ENCODE measurements around the gene TLR7. TPM values are rescaled to one million over a fixed set of nuclear protein-coding genes. Genes with fewer than 3 reads are reported as not detected.

TLR7 gene
- total and polyA plus RNA-seq, 12 donors = 0.03 to 3.2 (median 0.46) TPM

DNA sequence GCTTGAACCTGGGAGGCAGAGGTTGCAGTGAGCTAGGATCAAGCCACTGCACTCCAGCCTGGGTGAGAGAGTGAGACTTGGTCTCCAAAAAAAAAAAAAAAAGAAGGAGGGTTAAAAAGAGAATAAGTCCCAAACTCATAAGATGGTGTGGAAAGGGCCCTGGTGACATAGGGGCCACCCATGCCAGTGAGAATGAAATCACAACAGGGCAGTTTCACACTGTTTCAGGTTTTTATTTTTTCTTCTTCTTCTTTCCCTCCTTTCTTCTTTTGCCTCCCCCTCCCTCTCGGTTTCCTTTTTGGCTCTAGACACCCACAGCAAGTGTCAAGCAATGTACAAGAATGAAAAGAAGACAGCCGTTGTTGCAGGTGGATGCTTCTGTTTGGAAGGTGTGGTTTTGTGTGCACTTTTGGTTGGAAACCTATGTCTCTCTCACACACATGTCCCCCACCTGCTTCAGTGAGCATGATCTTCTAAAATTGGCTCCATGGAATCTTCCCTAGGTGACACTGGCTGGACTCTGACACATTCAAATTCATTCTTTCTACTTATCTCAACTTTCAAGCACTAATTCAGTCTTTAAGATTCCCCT, 25.1 kb downstream of the TLR7 start:
- ATAC-seq (no peak), DNase-seq (no peak)
- no peak for TF ChIP-seq CTCF (IDR thresholded peaks at IDR 0.05)
- Histone ChIP-seq H3K27ac (no peak overlapping the region), H3K9me3 (no peaks in the 10 kb centered on the region), H3K36me3 (no peaks in the 10 kb centered on the region), H3K4me3 (no peak overlapping the region), H3K27me3 (peaks cover 0 to 27% (median 0%) of the 10 kb centered on the region in 7 donors), H3K4me1 (peaks cover 0 to 24% (median 0%) of the 10 kb centered on the region in 9 donors)
- intact Hi-C loops (cut with DNase I) = loop anchor here in 7 of 10 donors (5.0 to 10.0 kb wide), 3 partner anchors 75 to 80 kb away; no protein-coding TSS in a partner anchor
- 31 to 33% methylated on average over 2 of the region's 2 CpGs for WGBS, 2 donors

GRCh38 chrX:12892716-12893115, 25.8 kb downstream of the TLR7 start:
- intact Hi-C loops (cut with DNase I) = loop anchor here in 7 of 10 donors (5.0 to 10.0 kb wide), 3 partner anchors 75 to 80 kb away; no protein-coding TSS in a partner anchor
- Histone ChIP-seq H3K36me3 (no peaks in the 10 kb centered on the region), H3K4me3 (no peak overlapping the region), H3K4me1 (peaks cover 0 to 24% (median 0%) of the 10 kb centered on the region in 9 donors), H3K27ac (no peak overlapping the region), H3K9me3 (no peaks in the 10 kb centered on the region), H3K27me3 (peaks cover 0 to 20% (median 0%) of the 10 kb centered on the region in 7 donors)
- TF ChIP-seq CTCF (IDR thresholded peaks at IDR 0.05) = no peak
- WGBS, 2 donors = 68 to 71% methylated on average over 2 of the region's 2 CpGs
- DNase-seq = no peak
- no peak for ATAC-seq

GRCh38 chrX:12894074-12895030, 27.5 kb downstream of the TLR7 start:
- 56 to 57% methylated on average over 12 of the region's 12 CpGs for WGBS, 2 donors
- no peak overlapping the region for H3K27ac ChIP-seq
- H3K27me3 ChIP-seq = peaks cover 0 to 4% (median 0%) of the 10 kb centered on the region in 7 donors
- peaks cover 0 to 24% (median 0%) of the 10 kb centered on the region in 9 donors for H3K4me1 ChIP-seq
- intact Hi-C loops (cut with DNase I) = loop anchor here in 8 of 10 donors (5.0 to 10.0 kb wide), 3 partner anchors 77 to 82 kb away; no protein-coding TSS in a partner anchor
- ATAC-seq (no peak), DNase-seq (no peak)
- TF ChIP-seq CTCF (IDR thresholded peaks at IDR 0.05) = peak in 8 of 9 donors; percentile 17 to 73 (median 42)
- H3K4me3 ChIP-seq = no peak overlapping the region
- H3K36me3 ChIP-seq = no peaks in the 10 kb centered on the region
- H3K9me3 ChIP-seq = no peaks in the 10 kb centered on the region

DNA sequence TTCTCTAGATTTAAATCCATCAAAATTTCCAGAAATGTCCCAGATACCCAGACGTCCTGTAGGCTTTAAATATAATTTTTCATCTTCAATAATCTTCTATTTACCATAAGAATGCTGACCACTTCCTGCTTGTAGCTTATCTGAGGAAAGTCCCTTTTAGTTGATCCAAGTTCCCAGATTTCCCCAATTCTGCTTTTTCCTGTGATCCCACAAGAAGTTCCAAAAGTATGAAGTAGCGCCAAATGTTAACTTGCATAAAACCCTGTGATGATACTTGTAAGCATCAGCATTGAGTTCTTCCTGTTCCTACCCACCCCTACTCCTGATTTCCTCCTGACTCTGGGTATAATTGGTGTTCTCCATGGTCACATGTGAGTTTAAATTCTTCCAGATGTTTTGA, 29.0 kb downstream of the TLR7 start:
- Histone ChIP-seq H3K27ac (no peak overlapping the region), H3K27me3 (peaks cover 0 to 14% (median 0%) of the 10 kb centered on the region in 7 donors), H3K36me3 (no peaks in the 10 kb centered on the region), H3K4me1 (peaks cover 0 to 20% (median 0%) of the 10 kb centered on the region in 9 donors), H3K4me3 (no peak overlapping the region), H3K9me3 (no peaks in the 10 kb centered on the region)
- WGBS, 2 donors = 44 to 61% methylated on average over 2 of the region's 2 CpGs
- intact Hi-C loops (cut with DNase I) = loop anchor here in 4 of 10 donors (5.0 to 10.0 kb wide), 2 partner anchors 81 to 84 kb away; no protein-coding TSS in a partner anchor
- ATAC-seq (no peak), DNase-seq (no peak)
- no peak for TF ChIP-seq CTCF (IDR thresholded peaks at IDR 0.05)

All from heart right ventricle (tissue), 16 donors.